Stomach (tissue), 4 donors: ENCODE results near the gene SELENOO.

Source experiments
- CTCF ChIP-seq, 7 experiments: fragments of 450-650 bp in 4 of 7; fragments of 200-600 bp in 3 of 7; sonication (generic) in 3 of 7; IDR thresholded peaks; one replicate each; pipeline ENCODE4 v1.5.1; 2016 to 2019; ENCODE audit warnings: antibody characterized with exemption in 7 of 7, control low read depth in 2 of 7, mild to moderate bottlenecking in 1 of 7
- POLR2A ChIP-seq, 4 donors: fragments of 450-650 bp; IDR thresholded peaks; one replicate each; pipeline ENCODE4 v1.6.1; 2016; ENCODE audit warnings: antibody characterized with exemption in 4 of 4, control low read depth in 2 of 4, mild to moderate bottlenecking in 1 of 4, moderate library complexity in 1 of 4

DNA sequence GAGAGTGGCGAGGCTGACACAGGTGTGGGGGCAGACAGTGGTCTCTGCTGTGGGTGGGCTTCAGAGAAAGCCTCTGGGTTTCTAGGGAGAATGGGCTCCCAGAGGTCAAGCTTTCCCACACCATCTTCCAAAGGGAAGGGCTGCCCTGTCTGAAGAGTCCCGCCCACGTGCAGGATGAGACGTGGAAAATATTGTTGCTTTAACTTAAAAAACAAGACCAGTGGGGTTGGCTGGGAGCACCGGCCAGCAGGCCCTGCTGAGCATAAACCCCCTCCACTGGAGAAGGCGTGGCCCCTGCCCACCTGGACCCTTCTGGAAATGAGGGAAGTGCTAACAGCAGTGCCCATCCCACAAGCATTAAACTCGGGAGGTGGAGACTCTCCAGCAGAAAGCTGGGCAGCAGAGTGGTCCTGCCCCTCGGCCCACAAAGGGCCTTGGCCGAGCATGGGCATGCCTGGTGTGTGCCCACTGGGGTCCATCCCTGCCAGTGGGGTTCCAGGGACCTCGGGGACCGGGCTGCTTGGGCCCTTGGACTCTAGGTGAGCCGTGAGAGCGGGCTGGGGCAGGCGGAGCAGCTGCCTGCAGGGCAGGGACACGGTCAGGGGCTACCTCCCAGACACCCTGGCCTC lies 15.4 kb downstream of the SELENOO start:
- TF ChIP-seq CTCF (IDR thresholded peaks at IDR 0.05) (no peak), POLR2A (IDR thresholded peaks at IDR 0.05) (no peak)
